ENCODE results near the gene ABCC1.

ABCC1 gene

GRCh38 chr16:15972046-15972868 is 22.8 kb downstream of the ABCC1 start:
- TF ChIP-seq CTCF (IDR thresholded peaks at IDR 0.05): no peak
- H3K27me3 ChIP-seq: no peaks in the 10 kb centered on the region
- H3K4me1 ChIP-seq (ENCODE audit: control insufficient read depth in 1 of 2, insufficient read depth in 1 of 2, low read depth in 1 of 2, low read length in 1 of 2): peaks cover 39 to 57% of the 10 kb centered on the region in 2 experiments
- H3K27ac ChIP-seq: peak overlapping the region; percentile 68
- H3K36me3 ChIP-seq: no peaks in the 10 kb centered on the region
- H3K4me3 ChIP-seq (ENCODE audit: low read depth in 1 of 2, low read length in 1 of 2): no peak overlapping the region
- no peaks in the 10 kb centered on the region for H3K9me3 ChIP-seq

GRCh38 chr16:15973421-15973820 is 24.0 kb downstream of the ABCC1 start:
- H3K4me1 ChIP-seq (ENCODE audit: control insufficient read depth in 1 of 2, insufficient read depth in 1 of 2, low read depth in 1 of 2, low read length in 1 of 2): peaks cover 39 to 57% of the 10 kb centered on the region in 2 experiments
- no peak overlapping the region for H3K4me3 ChIP-seq (ENCODE audit: low read depth in 1 of 2, low read length in 1 of 2)
- no peak overlapping the region for H3K27ac ChIP-seq
- no peaks in the 10 kb centered on the region for H3K27me3 ChIP-seq
- no peak for TF ChIP-seq CTCF (IDR thresholded peaks at IDR 0.05)
- H3K9me3 ChIP-seq: no peaks in the 10 kb centered on the region
- H3K36me3 ChIP-seq: no peaks in the 10 kb centered on the region

GRCh38 chr16:15974057-15974456 is 24.6 kb downstream of the ABCC1 start:
- Histone ChIP-seq H3K4me3 (ENCODE audit: low read depth in 1 of 2, low read length in 1 of 2) (no peak overlapping the region), H3K9me3 (no peaks in the 10 kb centered on the region), H3K4me1 (ENCODE audit: control insufficient read depth in 1 of 2, insufficient read depth in 1 of 2, low read depth in 1 of 2, low read length in 1 of 2) (peaks cover 39 to 57% of the 10 kb centered on the region in 2 experiments), H3K27ac (no peak overlapping the region), H3K27me3 (no peaks in the 10 kb centered on the region), H3K36me3 (no peaks in the 10 kb centered on the region)
- no peak for TF ChIP-seq CTCF (IDR thresholded peaks at IDR 0.05)

- Histone ChIP-seq H3K27ac (peak overlapping the region; percentile 55), H3K36me3 (no peaks in the 10 kb centered on the region)
These were observed 25.8 kb downstream of the ABCC1 start for GRCh38 chr16:15975172-15975571.

GRCh38 chr16:15976225-15976812 is 26.9 kb downstream of the ABCC1 start:
- TF ChIP-seq CTCF (IDR thresholded peaks at IDR 0.05): no peak
- H3K4me1 ChIP-seq (ENCODE audit: control insufficient read depth in 1 of 2, insufficient read depth in 1 of 2, low read depth in 1 of 2, low read length in 1 of 2): peaks cover 28 to 50% of the 10 kb centered on the region in 2 experiments

More at GRCh38 chr16:15975172-15975571, 25.8 kb downstream of the ABCC1 start:
- TF ChIP-seq CTCF (IDR thresholded peaks at IDR 0.05): no peak
- Histone ChIP-seq H3K4me3 (ENCODE audit: low read depth in 1 of 2, low read length in 1 of 2) (no peak overlapping the region), H3K9me3 (no peaks in the 10 kb centered on the region), H3K27me3 (no peaks in the 10 kb centered on the region), H3K4me1 (ENCODE audit: control insufficient read depth in 1 of 2, insufficient read depth in 1 of 2, low read depth in 1 of 2, low read length in 1 of 2) (peaks cover 39 to 57% of the 10 kb centered on the region in 2 experiments)

More at GRCh38 chr16:15976225-15976812, 26.9 kb downstream of the ABCC1 start:
- H3K4me3 ChIP-seq (ENCODE audit: low read depth in 1 of 2, low read length in 1 of 2): no peak overlapping the region
- H3K9me3 ChIP-seq: no peaks in the 10 kb centered on the region
- H3K36me3 ChIP-seq: no peaks in the 10 kb centered on the region
- no peak overlapping the region for H3K27ac ChIP-seq
- no peaks in the 10 kb centered on the region for H3K27me3 ChIP-seq
